Panc1 (cell line): ENCODE data around the gene SENP8. TPM values are rescaled to one million over a fixed set of nuclear protein-coding genes. Genes with fewer than 3 reads are reported as not detected.

Source experiments
- ATAC-seq: fragments of 200-7000 bp; cut with Tn5 transposase; 2 replicates; pipeline ENCODE4 v1.9.1; 2020; ENCODE audit warnings: mild to moderate bottlenecking, moderate library complexity
- BruUV-seq: library from RNA; stranded (reverse); fragments of 400-500 nt; replicated peaks from 2 replicates; lab custom pipeline; 2021; lab: Mats Ljungman, UMichigan
- CTCF ChIA-PET: fragments of 300-600 bp; sonication (Branson Sonifier 250); formaldehyde crosslinking; loops from one replicate; lab custom pipeline; 2022; ENCODE audit warnings: antibody characterized with exemption; lab: Charles Lee
- POLR2A ChIA-PET: fragments of 300-600 bp; sonication (Branson Sonifier 250); formaldehyde crosslinking; loops from one replicate; lab custom pipeline; 2022; ENCODE audit warnings: antibody characterized with exemption; lab: Charles Lee
- DNase-seq: peaks from one replicate; pipeline ENCODE4 v3.0.0-alpha.2; 2010; ENCODE audit warnings: low read depth, low spot score
- H3K27ac ChIP-seq: 2 replicates; pipeline ENCODE4 v1.5.1; 2011; ENCODE audit warnings: mild to moderate bottlenecking, low read length, inconsistent platforms
- H3K27me3 ChIP-seq: fragments of 200-500 bp; sonication (Bioruptor generic); 2 replicates; pipeline ENCODE4 v1.6.0; 2014; ENCODE audit warnings: low read length, inconsistent platforms; ENCODE audit not compliant: control insufficient read depth, insufficient read depth
- H3K36me3 ChIP-seq: fragments of 200-500 bp; sonication (Bioruptor generic); 2 replicates; pipeline ENCODE4 v1.5.1; 2014; ENCODE audit warnings: inconsistent platforms, mild to moderate bottlenecking, low read length, moderate library complexity; ENCODE audit not compliant: control insufficient read depth, insufficient read depth
- H3K4me1 ChIP-seq: 2 replicates; pipeline ENCODE4 v1.5.1; 2011; ENCODE audit warnings: inconsistent platforms, mild to moderate bottlenecking, low read length, moderate library complexity; ENCODE audit not compliant: control insufficient read depth, insufficient read depth
- H3K4me3 ChIP-seq, 2 experiments: 2 replicates each; pipeline ENCODE4 v1.5.1; 2011 to 2012; ENCODE audit warnings: low read depth in 2 of 2, low read length in 2 of 2, mild to moderate bottlenecking in 2 of 2, inconsistent platforms in 1 of 2, moderate library complexity in 1 of 2
- H3K9me3 ChIP-seq: fragments of 200-500 bp; sonication (Bioruptor generic); 2 replicates; pipeline ENCODE4 v1.5.1; 2014; ENCODE audit warnings: low read depth, mild to moderate bottlenecking, inconsistent platforms, low read length, moderate library complexity; ENCODE audit not compliant: control insufficient read depth, insufficient read depth
- CTCF ChIP-seq: fragments of 450-650 bp; IDR thresholded peaks from 2 replicates; pipeline ENCODE4 v1.5.1; 2017; ENCODE audit warnings: mild to moderate bottlenecking
- POLR2AphosphoS5 ChIP-seq: IDR thresholded peaks from 2 replicates; pipeline ENCODE4 v1.6.1; 2012; ENCODE audit warnings: mild to moderate bottlenecking, low read depth, low read length, moderate library complexity
- REST ChIP-seq, 2 experiments: IDR thresholded peaks; 2 replicates each; pipeline ENCODE4 v1.6.1; 2011 to 2012; ENCODE audit warnings: low read depth in 2 of 2, control low read depth in 1 of 2, low read length in 1 of 2, mild to moderate bottlenecking in 1 of 2, moderate library complexity in 1 of 2; ENCODE audit not compliant: insufficient read depth in 1 of 2
- SIN3A ChIP-seq: IDR thresholded peaks from 2 replicates; pipeline ENCODE4 v1.6.1; 2012; ENCODE audit warnings: low read depth, mild to moderate bottlenecking, low read length, moderate library complexity, borderline replicate concordance; ENCODE audit not compliant: insufficient read depth
- TCF7L2 ChIP-seq: IDR thresholded peaks from 2 replicates; pipeline ENCODE4 v1.6.1; 2011; ENCODE audit warnings: mild to moderate bottlenecking, low read depth, low read length, inconsistent platforms
- in situ Hi-C: cut with HindIII; loops from 2 replicates; pipeline ENCODE4 v1.10.0; 2016; ENCODE audit warnings: low sequenced_read_pairs, low pct_unique_long_range_greater_than_20kb
- intact Hi-C: fragments of 100-400 bp; cut with micrococcal nuclease; formaldehyde crosslinking; loops from one replicate; pipeline ENCODE4 v1.10.0; 2022; ENCODE audit not compliant: unreplicated experiment
- total RNA-seq: library from RNA; stranded (reverse); gene quantifications from one replicate; pipeline ENCODE4 v1.2.1, GENCODE V29; 2021; ENCODE audit not compliant: unreplicated experiment

The SENP8 gene
- total RNA-seq, 1 experiment from 2014 or later = 2.9 TPM

GRCh38 chr15:72105111-72105510 lies 13.1 kb upstream of the SENP8 start:
- ChIA-PET CTCF (no interaction called here), POLR2A (interaction anchor here (0.7 kb wide), 1 partner anchor 352 kb away, joined by 4 read pairs; no protein-coding TSS in a partner anchor)
- TF ChIP-seq POLR2AphosphoS5 = no peak
- no peak for TF ChIP-seq TCF7L2
- TF ChIP-seq CTCF = no peak
- TF ChIP-seq SIN3A = no peak
- no peak for TF ChIP-seq REST (IDR thresholded peaks at IDR 0.05; ENCODE audit: insufficient read depth in 1 of 2, low read depth in 2 of 2, low read length in 1 of 2)
- Histone ChIP-seq H3K4me1 (peaks cover 6% of the 10 kb centered on the region; the same call in 1 of the 2 replicates), H3K4me3 (no peak overlapping the region), H3K36me3 (no peaks in the 10 kb centered on the region), H3K27ac (no peak overlapping the region), H3K27me3 (no peaks in the 10 kb centered on the region), H3K9me3 (no peaks in the 10 kb centered on the region)
- in situ Hi-C loops (no loop called here), intact Hi-C loops (no loop called here)
- DNase-seq (no peak), ATAC-seq (no peak)
- BruUV-seq = no TSS peak

- TF ChIP-seq SIN3A = no peak
- no peak for TF ChIP-seq REST (IDR thresholded peaks at IDR 0.05; ENCODE audit: insufficient read depth in 1 of 2, low read depth in 2 of 2, low read length in 1 of 2)
- TF ChIP-seq CTCF = no peak
- no peak for TF ChIP-seq TCF7L2
- no peak for TF ChIP-seq POLR2AphosphoS5
- Histone ChIP-seq H3K9me3 (no peaks in the 10 kb centered on the region), H3K4me1 (peaks cover 6% of the 10 kb centered on the region; the same call in 1 of the 2 replicates), H3K27ac (no peak overlapping the region), H3K36me3 (no peaks in the 10 kb centered on the region), H3K4me3 (no peak overlapping the region), H3K27me3 (no peaks in the 10 kb centered on the region)
- no peak for DNase-seq
- POLR2A ChIA-PET = no interaction called here
- intact Hi-C loops (no loop called here), in situ Hi-C loops (no loop called here)
- ATAC-seq = no peak
- no TSS peak for BruUV-seq
- CTCF ChIA-PET = no interaction called here
Observed at GRCh38 chr15:72106068-72106467, 12.1 kb upstream of the SENP8 start.
